ENCODE results near the gene GORASP2.

Gene GORASP2

DNA sequence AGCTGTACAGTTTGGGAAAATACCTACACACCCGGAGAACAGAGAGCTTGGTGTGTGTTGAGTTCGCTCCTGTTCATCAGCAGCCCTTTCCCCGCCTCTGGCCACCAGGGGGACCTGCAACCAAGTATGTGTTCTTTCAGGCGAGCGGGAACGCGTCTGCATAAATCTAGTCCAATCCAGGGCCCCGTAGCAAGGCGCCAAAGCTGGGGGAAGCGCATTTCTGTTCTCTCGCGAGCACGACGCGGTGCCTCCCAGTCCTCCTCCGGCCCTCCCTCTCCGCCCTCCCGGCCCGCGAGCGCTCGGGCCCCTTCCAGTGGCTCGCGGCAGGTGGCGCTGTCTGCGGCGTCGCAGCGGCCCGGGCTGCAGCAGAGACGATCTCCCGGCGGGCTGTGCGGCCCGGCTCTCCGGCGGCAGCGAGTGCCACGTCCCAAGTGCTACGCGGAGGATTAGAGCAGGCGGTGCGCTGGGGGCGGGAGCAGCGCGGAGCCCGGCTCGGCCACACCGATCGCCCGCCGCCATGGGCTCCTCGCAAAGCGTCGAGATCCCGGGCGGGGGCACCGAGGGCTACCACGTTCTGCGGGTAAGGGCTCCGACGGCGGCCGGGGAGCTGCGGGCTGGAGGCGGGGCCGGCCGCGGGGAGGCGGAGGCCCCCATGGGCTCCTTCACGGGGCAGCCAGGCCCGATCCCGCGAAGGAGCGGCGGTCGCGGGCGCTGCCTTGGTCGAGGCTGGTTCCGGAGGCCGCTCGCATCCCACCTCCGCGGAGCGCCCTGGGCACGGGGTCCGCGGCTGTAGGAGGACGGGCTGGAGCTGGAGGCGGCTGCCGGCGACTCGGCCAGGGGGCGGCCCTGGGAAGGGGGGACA, at the start of gene GORASP2:
Gene GORASP2 (plus strand): TSS at position 430 of the 862 bp plus-strand sequence. CDS start 88 bp downstream, at position 518.
- Histone ChIP-seq H3K9ac (ENCODE audit: low read length) (peak within 1 kb of the TSS; percentile 93), H3K9me2 (ENCODE audit: low read depth, low read length) (no peaks in the 10 kb centered on the region), H4K20me1 (ENCODE audit: insufficient read depth, low read length) (no peaks in the 10 kb centered on the region), H3K36me3 (ENCODE audit: insufficient read depth, low read length) (peaks cover 19% of the 10 kb centered on the region; the same call in 1 of the 2 replicates), H3F3A (ENCODE audit: insufficient read depth, low read length) (no peaks in the 10 kb centered on the region), H3K9me3 (ENCODE audit: low read length) (peaks cover 13% of the 10 kb centered on the region), H3K79me2 (ENCODE audit: insufficient read depth, low read length) (peaks cover 47% of the 10 kb centered on the region), H3K4me2 (ENCODE audit: low read length) (peak within 1 kb of the TSS; percentile 91), H3K4me3 (ENCODE audit: low read depth, low read length, poor library complexity, severe bottlenecking) (peak within 1 kb of the TSS; percentile 92), H3K27ac (ENCODE audit: low read depth, low read length, poor library complexity, severe bottlenecking) (peak within 1 kb of the TSS; percentile 66), H3K4me1 (ENCODE audit: insufficient read depth, low read length, severe bottlenecking) (peaks cover 34% of the 10 kb centered on the region), H2AFZ (ENCODE audit: low read length) (peak within 1 kb of the TSS; percentile 64), H3K27me3 (ENCODE audit: insufficient read depth, low read length) (no peaks in the 10 kb centered on the region)
- TF ChIP-seq EZH2 (IDR thresholded peaks at IDR 0.05; ENCODE audit: borderline replicate concordance, low read length) = no peak
- TF ChIP-seq, protein P1, sequence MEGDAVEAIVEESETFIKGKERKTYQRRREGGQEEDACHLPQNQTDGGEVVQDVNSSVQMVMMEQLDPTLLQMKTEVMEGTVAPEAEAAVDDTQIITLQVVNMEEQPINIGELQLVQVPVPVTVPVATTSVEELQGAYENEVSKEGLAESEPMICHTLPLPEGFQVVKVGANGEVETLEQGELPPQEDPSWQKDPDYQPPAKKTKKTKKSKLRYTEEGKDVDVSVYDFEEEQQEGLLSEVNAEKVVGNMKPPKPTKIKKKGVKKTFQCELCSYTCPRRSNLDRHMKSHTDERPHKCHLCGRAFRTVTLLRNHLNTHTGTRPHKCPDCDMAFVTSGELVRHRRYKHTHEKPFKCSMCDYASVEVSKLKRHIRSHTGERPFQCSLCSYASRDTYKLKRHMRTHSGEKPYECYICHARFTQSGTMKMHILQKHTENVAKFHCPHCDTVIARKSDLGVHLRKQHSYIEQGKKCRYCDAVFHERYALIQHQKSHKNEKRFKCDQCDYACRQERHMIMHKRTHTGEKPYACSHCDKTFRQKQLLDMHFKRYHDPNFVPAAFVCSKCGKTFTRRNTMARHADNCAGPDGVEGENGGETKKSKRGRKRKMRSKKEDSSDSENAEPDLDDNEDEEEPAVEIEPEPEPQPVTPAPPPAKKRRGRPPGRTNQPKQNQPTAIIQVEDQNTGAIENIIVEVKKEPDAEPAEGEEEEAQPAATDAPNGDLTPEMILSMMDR (IDR thresholded peaks at IDR 0.05; ENCODE audit: low read length) = peak; percentile 94

DNA sequence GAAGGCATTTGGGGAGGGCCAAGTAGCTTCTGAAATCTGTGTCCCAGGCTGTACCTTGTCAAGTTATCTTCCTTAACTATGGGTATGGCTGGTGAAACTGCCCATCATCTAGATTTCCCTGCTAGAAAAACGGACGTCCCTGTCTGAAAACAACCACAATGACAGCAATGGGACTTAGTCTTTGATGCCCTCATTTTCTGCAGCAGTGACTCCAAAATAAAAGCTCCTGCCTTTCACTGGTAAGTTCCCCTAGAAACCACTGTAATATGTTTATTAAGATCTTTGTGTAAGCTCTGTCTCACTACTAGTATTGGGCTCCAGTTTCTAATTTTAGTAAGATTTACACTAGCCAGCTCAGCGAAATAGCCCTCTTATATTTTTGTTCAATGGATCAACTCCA, 47.2 kb upstream of the GORASP2 start:
- Histone ChIP-seq H3K9ac (ENCODE audit: low read length) (no peak overlapping the region), H3K9me3 (ENCODE audit: low read length) (no peaks in the 10 kb centered on the region), H3K4me1 (ENCODE audit: insufficient read depth, low read length, severe bottlenecking) (no peaks in the 10 kb centered on the region), H3K27ac (ENCODE audit: low read depth, low read length, poor library complexity, severe bottlenecking) (no peak overlapping the region), H3F3A (ENCODE audit: insufficient read depth, low read length) (no peaks in the 10 kb centered on the region), H3K79me2 (ENCODE audit: insufficient read depth, low read length) (no peaks in the 10 kb centered on the region), H3K9me2 (ENCODE audit: low read depth, low read length) (no peaks in the 10 kb centered on the region), H3K36me3 (ENCODE audit: insufficient read depth, low read length) (no peaks in the 10 kb centered on the region), H4K20me1 (ENCODE audit: insufficient read depth, low read length) (no peaks in the 10 kb centered on the region), H3K4me3 (ENCODE audit: low read depth, low read length, poor library complexity, severe bottlenecking) (no peak overlapping the region), H3K27me3 (ENCODE audit: insufficient read depth, low read length) (no peaks in the 10 kb centered on the region), H2AFZ (ENCODE audit: low read length) (no peak overlapping the region), H3K4me2 (ENCODE audit: low read length) (no peak overlapping the region)
- no peak for TF ChIP-seq EZH2 (IDR thresholded peaks at IDR 0.05; ENCODE audit: borderline replicate concordance, low read length)
- TF ChIP-seq, protein P1 (IDR thresholded peaks at IDR 0.05; ENCODE audit: low read length) = no peak

- Histone ChIP-seq H2AFZ (ENCODE audit: low read length) (no peak overlapping the region), H3F3A (ENCODE audit: insufficient read depth, low read length) (no peaks in the 10 kb centered on the region), H3K79me2 (ENCODE audit: insufficient read depth, low read length) (no peaks in the 10 kb centered on the region), H3K4me3 (ENCODE audit: low read depth, low read length, poor library complexity, severe bottlenecking) (no peak overlapping the region), H4K20me1 (ENCODE audit: insufficient read depth, low read length) (no peaks in the 10 kb centered on the region), H3K36me3 (ENCODE audit: insufficient read depth, low read length) (no peaks in the 10 kb centered on the region), H3K4me2 (ENCODE audit: low read length) (no peak overlapping the region), H3K27me3 (ENCODE audit: insufficient read depth, low read length) (no peaks in the 10 kb centered on the region), H3K4me1 (ENCODE audit: insufficient read depth, low read length, severe bottlenecking) (no peaks in the 10 kb centered on the region), H3K9me3 (ENCODE audit: low read length) (no peaks in the 10 kb centered on the region), H3K9me2 (ENCODE audit: low read depth, low read length) (no peaks in the 10 kb centered on the region), H3K27ac (ENCODE audit: low read depth, low read length, poor library complexity, severe bottlenecking) (no peak overlapping the region), H3K9ac (ENCODE audit: low read length) (no peak overlapping the region)
- no peak for TF ChIP-seq EZH2 (IDR thresholded peaks at IDR 0.05; ENCODE audit: borderline replicate concordance, low read length)
- TF ChIP-seq, protein P1 (IDR thresholded peaks at IDR 0.05; ENCODE audit: low read length) = no peak
Measured at GRCh38 chr2:170882758-170883157, 46.3 kb upstream of the GORASP2 start.

Measured in OCI-LY1 (cell line).